Testis (tissue), 3 donors: ENCODE data around the gene TBC1D19. TPM values are rescaled to one million over a fixed set of nuclear protein-coding genes. Genes with fewer than 3 reads are reported as not detected.

Experiments
- DNase-seq: peaks from one replicate; pipeline ENCODE4 v3.0.0-alpha.2; 2019
- H3K27ac ChIP-seq, 2 donors: fragments of 200-600 bp; sonication (generic); one replicate each; pipeline ENCODE4 v1.5.1; 2019
- H3K27me3 ChIP-seq: fragments of 200-600 bp; sonication (generic); one replicate; pipeline ENCODE4 v1.5.1; 2019
- H3K36me3 ChIP-seq: fragments of 200-600 bp; sonication (generic); one replicate; pipeline ENCODE4 v1.5.1; 2017; ENCODE audit warnings: low read depth; ENCODE audit errors: missing control alignments
- H3K4me1 ChIP-seq: fragments of 200-600 bp; sonication (generic); one replicate; pipeline ENCODE4 v1.5.1; 2019
- H3K4me3 ChIP-seq, 2 donors: fragments of 200-600 bp; sonication (generic); one replicate each; pipeline ENCODE4 v1.5.1; 2017 to 2019
- H3K9me3 ChIP-seq: fragments of 200-600 bp; sonication (generic); one replicate; pipeline ENCODE4 v1.5.1; 2017
- POLR2A ChIP-seq: fragments of 450-650 bp; IDR thresholded peaks from one replicate; pipeline ENCODE4 v1.6.1; 2017; ENCODE audit warnings: antibody characterized with exemption, mild to moderate bottlenecking, moderate library complexity
- whole genome bisulfite sequencing, 2 donors: methylation state at CpG; one replicate each; pipeline ENCODE4 v1.1.5; 2018; 5-methylcytosine and 5-hydroxymethylcytosine counted together
- intact Hi-C: fragments of 100-400 bp; cut with DNase I; formaldehyde crosslinking; loops from one replicate; pipeline ENCODE4 v1.15.1; 2023; ENCODE audit warnings: low total_unique reads
- polyA plus RNA-seq: library from polyadenylated mRNA; stranded (reverse); fragments of 350-450 nt; fragmentation: Illumina TruSeq; extraction: RNeasy Lipid Tissue Mini Kit (QIAGEN cat#74804); gene quantifications from one replicate; pipeline ENCODE4 v1.2.3, GENCODE V29; 2014; ENCODE audit warnings: low read depth, low replicate concordance; ENCODE audit not compliant: insufficient read depth
- total RNA-seq, 2 donors: library from RNA; depleted of rRNA; stranded (reverse); fragments of >200 nt; gene quantifications; one replicate each; pipeline ENCODE4 v1.2.3, GENCODE V29; 2016
- TF ChIP-seq, protein P1 (sequence below), 3 experiments: fragments of 450-650 bp in 2 of 3; fragments of 200-600 bp in 1 of 3; sonication (generic) in 1 of 3; IDR thresholded peaks; one replicate each; pipeline ENCODE4 v1.5.1; 2016 to 2019; ENCODE audit warnings: antibody characterized with exemption in 3 of 3, mild to moderate bottlenecking in 2 of 3, moderate library complexity in 1 of 3

Gene TBC1D19
- total and polyA plus RNA-seq, 3 donors from 2014 or later: 5.7 to 20.2 (median 13.9) TPM

DNA sequence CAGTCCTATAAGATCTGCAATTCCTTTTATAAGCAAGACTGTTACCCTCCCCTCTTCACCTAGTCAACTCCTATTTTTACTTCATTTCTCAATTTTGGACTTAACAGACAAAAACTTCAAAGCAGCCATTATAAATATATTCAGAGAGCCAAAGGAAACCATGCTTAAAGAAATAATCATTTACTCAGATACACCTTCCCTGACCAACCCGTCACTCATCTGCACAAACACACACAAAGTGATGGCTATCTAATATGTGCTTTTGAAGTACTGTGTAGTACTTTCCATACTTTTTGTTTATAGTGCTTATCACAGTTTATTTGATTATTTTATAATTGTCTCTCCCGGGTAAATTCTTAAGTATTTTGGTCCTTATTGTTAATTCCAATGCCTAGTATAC lies 117.2 kb downstream of the TBC1D19 start:
- no peak for TF ChIP-seq POLR2A
- TF ChIP-seq, protein P1, sequence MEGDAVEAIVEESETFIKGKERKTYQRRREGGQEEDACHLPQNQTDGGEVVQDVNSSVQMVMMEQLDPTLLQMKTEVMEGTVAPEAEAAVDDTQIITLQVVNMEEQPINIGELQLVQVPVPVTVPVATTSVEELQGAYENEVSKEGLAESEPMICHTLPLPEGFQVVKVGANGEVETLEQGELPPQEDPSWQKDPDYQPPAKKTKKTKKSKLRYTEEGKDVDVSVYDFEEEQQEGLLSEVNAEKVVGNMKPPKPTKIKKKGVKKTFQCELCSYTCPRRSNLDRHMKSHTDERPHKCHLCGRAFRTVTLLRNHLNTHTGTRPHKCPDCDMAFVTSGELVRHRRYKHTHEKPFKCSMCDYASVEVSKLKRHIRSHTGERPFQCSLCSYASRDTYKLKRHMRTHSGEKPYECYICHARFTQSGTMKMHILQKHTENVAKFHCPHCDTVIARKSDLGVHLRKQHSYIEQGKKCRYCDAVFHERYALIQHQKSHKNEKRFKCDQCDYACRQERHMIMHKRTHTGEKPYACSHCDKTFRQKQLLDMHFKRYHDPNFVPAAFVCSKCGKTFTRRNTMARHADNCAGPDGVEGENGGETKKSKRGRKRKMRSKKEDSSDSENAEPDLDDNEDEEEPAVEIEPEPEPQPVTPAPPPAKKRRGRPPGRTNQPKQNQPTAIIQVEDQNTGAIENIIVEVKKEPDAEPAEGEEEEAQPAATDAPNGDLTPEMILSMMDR (IDR thresholded peaks at IDR 0.05): no peak
- intact Hi-C loops: no loop called here

GRCh38 chr4:26701786-26702227 lies 117.9 kb downstream of the TBC1D19 start:
- H3K4me3 ChIP-seq: no peak overlapping the region
- no peaks in the 10 kb centered on the region for H3K4me1 ChIP-seq
- H3K27me3 ChIP-seq: no peaks in the 10 kb centered on the region
- no peaks in the 10 kb centered on the region for H3K9me3 ChIP-seq
- H3K27ac ChIP-seq: no peak overlapping the region
- no peaks in the 10 kb centered on the region for H3K36me3 ChIP-seq
- TF ChIP-seq, protein P1 (IDR thresholded peaks at IDR 0.05): no peak
- no peak for TF ChIP-seq POLR2A
- no peak for DNase-seq
- intact Hi-C loops: no loop called here

More for the DNA sequence above, 117.2 kb downstream of the TBC1D19 start:
- Histone ChIP-seq H3K27ac (no peak overlapping the region), H3K4me3 (no peak overlapping the region), H3K27me3 (no peaks in the 10 kb centered on the region), H3K9me3 (no peaks in the 10 kb centered on the region), H3K4me1 (no peaks in the 10 kb centered on the region), H3K36me3 (no peaks in the 10 kb centered on the region)
- DNase-seq: no peak
- 71 to 87% methylated on average over 2 of the region's 2 CpGs for WGBS, 2 donors

DNA sequence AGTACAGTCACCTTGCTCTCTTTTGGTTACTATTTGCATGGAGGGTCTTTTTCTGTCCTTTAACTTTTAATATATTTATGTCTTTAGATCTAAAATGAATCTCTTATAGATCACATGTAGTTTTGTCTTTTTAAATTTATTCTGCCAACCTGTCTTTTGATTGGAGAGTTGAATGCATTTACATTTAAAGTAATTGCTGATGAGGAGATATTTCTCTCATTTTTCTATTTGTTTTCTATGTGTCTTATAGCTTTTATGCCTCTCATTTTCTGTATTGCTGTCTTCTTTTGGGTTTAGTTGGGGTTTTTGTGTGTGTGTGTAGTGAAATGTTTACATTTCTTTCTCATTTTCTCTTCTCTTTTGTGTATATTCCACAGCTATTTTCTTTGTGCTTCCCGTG lies 123.5 kb downstream of the TBC1D19 start:
- H3K27me3 ChIP-seq: no peaks in the 10 kb centered on the region
- WGBS, 2 donors: 98 to 100% methylated on average over 1 of the region's 1 CpG
- H3K9me3 ChIP-seq: no peaks in the 10 kb centered on the region
- no peaks in the 10 kb centered on the region for H3K4me1 ChIP-seq
- no peaks in the 10 kb centered on the region for H3K36me3 ChIP-seq
- TF ChIP-seq, protein P1 (IDR thresholded peaks at IDR 0.05): no peak
- no peak overlapping the region for H3K27ac ChIP-seq
- no peak for DNase-seq
- intact Hi-C loops: no loop called here
- H3K4me3 ChIP-seq: no peak overlapping the region

DNA sequence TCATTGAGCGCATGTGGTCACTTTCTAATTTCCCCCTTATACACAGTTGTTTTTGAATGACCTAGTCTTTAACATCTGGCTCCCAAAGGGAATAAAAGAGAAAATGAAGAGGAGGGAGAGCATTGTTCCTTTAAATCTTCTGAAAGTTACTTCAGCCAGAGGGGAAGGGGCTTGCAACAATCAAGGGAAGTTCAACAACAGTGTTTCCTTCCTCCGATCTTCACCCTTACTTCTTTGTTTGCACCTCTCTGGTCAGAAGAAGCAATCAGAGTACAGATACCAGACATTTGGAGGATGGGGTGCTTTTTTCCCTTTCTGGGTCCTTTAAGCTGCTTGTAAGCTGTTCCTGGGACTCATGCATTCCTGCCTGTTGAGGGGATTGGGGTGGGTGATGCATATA lies 125.4 kb downstream of the TBC1D19 start:
- no peak for DNase-seq
- H3K36me3 ChIP-seq: no peaks in the 10 kb centered on the region
- H3K4me1 ChIP-seq: no peaks in the 10 kb centered on the region
- H3K9me3 ChIP-seq: no peaks in the 10 kb centered on the region
- no peak overlapping the region for H3K4me3 ChIP-seq
- intact Hi-C loops: no loop called here
- no peak for TF ChIP-seq POLR2A
- TF ChIP-seq, protein P1 (IDR thresholded peaks at IDR 0.05): no peak
- H3K27ac ChIP-seq: no peak overlapping the region
- WGBS, 2 donors: 64 to 86% methylated on average over 2 of the region's 2 CpGs
- no peaks in the 10 kb centered on the region for H3K27me3 ChIP-seq

DNA sequence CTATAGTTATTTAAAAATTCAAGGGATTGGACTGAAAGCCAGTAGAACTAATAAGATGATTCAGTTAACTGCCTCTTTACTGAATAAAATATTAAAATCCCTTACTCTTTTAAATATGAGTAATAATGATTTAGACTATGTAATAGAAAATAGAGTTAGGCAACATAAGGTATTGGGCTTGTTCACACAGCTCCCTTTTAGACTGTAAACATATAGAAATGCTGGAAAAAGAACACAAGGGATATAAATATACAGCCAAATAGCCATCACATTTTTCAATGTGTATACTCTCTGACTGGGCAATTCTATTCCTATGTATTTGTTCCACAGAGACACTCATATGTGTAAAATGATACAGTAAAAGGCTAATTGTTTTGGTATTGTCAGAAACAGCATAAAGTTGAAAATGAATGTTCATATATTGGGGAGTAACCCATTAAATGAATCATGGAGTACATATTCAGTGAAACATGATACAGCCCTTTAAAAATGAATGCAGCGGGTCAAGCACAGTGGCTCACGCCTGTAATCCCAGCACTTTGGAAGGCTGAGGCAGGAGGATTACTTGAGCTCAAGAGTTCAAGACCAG lies 129.8 kb downstream of the TBC1D19 start:
- H3K27ac ChIP-seq: no peak overlapping the region
- H3K9me3 ChIP-seq: no peaks in the 10 kb centered on the region
- 96 to 98% methylated on average over 2 of the region's 2 CpGs for WGBS, 2 donors
- no peak overlapping the region for H3K4me3 ChIP-seq
- intact Hi-C loops: no loop called here
- no peaks in the 10 kb centered on the region for H3K4me1 ChIP-seq
- DNase-seq: no peak
- no peak for TF ChIP-seq POLR2A
- TF ChIP-seq, protein P1 (IDR thresholded peaks at IDR 0.05): no peak
- no peaks in the 10 kb centered on the region for H3K27me3 ChIP-seq
- no peaks in the 10 kb centered on the region for H3K36me3 ChIP-seq
